Measurements from ENCODE around the gene PDE4D. TPM values are rescaled to one million over a fixed set of nuclear protein-coding genes. Genes with fewer than 3 reads are reported as not detected.

PDE4D gene
- total RNA-seq, 4 donors from 2014 or later: 35.0 to 121 (median 63.4) TPM

DNA sequence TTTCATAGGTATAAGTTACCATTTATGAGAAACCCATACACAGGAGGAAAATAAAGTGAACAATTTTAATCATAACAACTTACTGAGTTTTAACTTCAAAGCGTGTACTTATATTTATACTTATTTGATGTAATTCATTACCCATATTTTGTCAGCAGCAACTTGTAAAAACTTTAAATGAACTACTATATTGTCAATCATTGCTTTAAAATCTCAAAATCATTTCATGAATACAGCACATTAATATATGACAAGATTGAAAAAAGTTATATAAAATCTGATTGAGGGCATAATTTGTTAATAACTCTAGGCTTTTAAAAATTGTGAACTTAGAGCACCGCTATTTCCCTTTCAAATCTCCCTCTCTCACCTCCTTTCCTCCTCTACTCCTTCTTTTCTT is 573.1 kb downstream of the PDE4D start:
- H3K27ac ChIP-seq: no peak overlapping the region
- TF ChIP-seq, protein P1, sequence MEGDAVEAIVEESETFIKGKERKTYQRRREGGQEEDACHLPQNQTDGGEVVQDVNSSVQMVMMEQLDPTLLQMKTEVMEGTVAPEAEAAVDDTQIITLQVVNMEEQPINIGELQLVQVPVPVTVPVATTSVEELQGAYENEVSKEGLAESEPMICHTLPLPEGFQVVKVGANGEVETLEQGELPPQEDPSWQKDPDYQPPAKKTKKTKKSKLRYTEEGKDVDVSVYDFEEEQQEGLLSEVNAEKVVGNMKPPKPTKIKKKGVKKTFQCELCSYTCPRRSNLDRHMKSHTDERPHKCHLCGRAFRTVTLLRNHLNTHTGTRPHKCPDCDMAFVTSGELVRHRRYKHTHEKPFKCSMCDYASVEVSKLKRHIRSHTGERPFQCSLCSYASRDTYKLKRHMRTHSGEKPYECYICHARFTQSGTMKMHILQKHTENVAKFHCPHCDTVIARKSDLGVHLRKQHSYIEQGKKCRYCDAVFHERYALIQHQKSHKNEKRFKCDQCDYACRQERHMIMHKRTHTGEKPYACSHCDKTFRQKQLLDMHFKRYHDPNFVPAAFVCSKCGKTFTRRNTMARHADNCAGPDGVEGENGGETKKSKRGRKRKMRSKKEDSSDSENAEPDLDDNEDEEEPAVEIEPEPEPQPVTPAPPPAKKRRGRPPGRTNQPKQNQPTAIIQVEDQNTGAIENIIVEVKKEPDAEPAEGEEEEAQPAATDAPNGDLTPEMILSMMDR (IDR thresholded peaks at IDR 0.05): no peak
- TF ChIP-seq POLR2AphosphoS5 (IDR thresholded peaks at IDR 0.05) (no peak), POLR2A (IDR thresholded peaks at IDR 0.05) (no peak), EP300 (IDR thresholded peaks at IDR 0.05) (no peak)
- ATAC-seq: no peak
- 90 to 91% methylated on average over 2 of the region's 2 CpGs for WGBS, 2 donors (ENCODE audit: low coverage in 1 of 2)
- no peaks in the 10 kb centered on the region for H3K27me3 ChIP-seq
- no peaks in the 10 kb centered on the region for H3K36me3 ChIP-seq
- H3K4me1 ChIP-seq: peaks cover 11 to 37% (median 12%) of the 10 kb centered on the region in 3 donors
- H3K4me3 ChIP-seq: no peak overlapping the region
- H3K9me3 ChIP-seq: no peaks in the 10 kb centered on the region

DNA sequence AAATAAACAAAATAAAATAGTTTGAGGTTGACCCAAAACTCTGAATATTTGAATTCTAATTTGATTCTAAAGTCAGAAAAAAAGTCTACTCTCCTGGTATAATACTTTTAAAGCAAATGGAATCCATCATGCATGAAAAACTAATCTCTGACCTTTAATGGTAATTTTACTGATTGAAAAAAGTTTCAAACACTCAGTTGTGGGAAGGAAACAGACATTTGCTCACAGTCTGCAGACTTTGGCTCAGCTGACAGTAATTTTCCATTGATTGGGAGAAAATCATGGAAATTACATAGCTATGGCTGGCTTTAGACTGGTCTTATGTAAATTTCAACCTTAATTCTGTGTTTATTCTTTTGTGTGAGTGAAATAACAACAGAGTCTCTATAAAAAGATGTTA is 574.3 kb downstream of the PDE4D start:
- Histone ChIP-seq H3K4me3 (no peak overlapping the region), H3K36me3 (no peaks in the 10 kb centered on the region), H3K27ac (no peak overlapping the region), H3K27me3 (no peaks in the 10 kb centered on the region), H3K9me3 (no peaks in the 10 kb centered on the region), H3K4me1 (peaks cover 11 to 37% (median 12%) of the 10 kb centered on the region in 3 donors)
- no peak for ATAC-seq
- TF ChIP-seq POLR2AphosphoS5 (IDR thresholded peaks at IDR 0.05) (no peak), POLR2A (IDR thresholded peaks at IDR 0.05) (no peak), EP300 (IDR thresholded peaks at IDR 0.05) (no peak)
- TF ChIP-seq, protein P1 (IDR thresholded peaks at IDR 0.05): no peak

DNA sequence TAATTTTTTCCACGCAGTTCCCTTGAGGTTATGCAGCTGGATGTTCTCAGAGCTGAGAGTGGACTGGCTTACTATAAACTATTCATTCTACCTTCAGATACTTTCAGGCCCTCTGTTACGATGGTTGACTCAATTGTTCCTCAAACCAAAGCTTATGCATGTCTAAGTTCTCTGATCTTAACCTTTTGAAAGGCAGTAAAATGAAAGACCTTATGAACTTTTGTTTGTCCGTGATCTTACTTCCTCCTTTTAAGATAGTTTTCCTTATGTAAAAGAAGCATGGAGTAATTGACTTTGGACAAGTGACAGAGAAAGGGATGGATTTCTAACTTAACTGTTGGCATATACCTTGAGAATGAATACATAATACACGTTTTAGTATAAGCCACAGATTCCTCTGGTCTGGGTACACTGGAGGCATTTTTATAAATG is 575.7 kb downstream of the PDE4D start:
- peak overlapping the region in 1 of 2 donors; percentile 20 for H3K4me3 ChIP-seq
- TF ChIP-seq EP300 (IDR thresholded peaks at IDR 0.05) (no peak), POLR2AphosphoS5 (IDR thresholded peaks at IDR 0.05) (no peak), POLR2A (IDR thresholded peaks at IDR 0.05) (no peak)
- TF ChIP-seq, protein P1 (IDR thresholded peaks at IDR 0.05): no peak
- peak overlapping the region; percentile 62 to 79 (median 70) for H3K27ac ChIP-seq
- no peaks in the 10 kb centered on the region for H3K9me3 ChIP-seq
- no peaks in the 10 kb centered on the region for H3K36me3 ChIP-seq
- H3K4me1 ChIP-seq: peaks cover 11 to 42% (median 12%) of the 10 kb centered on the region in 3 donors
- ATAC-seq: no peak
- 18 to 19% methylated on average over 4 of the region's 4 CpGs for whole genome bisulfite sequencing, 2 donors (ENCODE audit: low coverage in 1 of 2)
- no peaks in the 10 kb centered on the region for H3K27me3 ChIP-seq

DNA sequence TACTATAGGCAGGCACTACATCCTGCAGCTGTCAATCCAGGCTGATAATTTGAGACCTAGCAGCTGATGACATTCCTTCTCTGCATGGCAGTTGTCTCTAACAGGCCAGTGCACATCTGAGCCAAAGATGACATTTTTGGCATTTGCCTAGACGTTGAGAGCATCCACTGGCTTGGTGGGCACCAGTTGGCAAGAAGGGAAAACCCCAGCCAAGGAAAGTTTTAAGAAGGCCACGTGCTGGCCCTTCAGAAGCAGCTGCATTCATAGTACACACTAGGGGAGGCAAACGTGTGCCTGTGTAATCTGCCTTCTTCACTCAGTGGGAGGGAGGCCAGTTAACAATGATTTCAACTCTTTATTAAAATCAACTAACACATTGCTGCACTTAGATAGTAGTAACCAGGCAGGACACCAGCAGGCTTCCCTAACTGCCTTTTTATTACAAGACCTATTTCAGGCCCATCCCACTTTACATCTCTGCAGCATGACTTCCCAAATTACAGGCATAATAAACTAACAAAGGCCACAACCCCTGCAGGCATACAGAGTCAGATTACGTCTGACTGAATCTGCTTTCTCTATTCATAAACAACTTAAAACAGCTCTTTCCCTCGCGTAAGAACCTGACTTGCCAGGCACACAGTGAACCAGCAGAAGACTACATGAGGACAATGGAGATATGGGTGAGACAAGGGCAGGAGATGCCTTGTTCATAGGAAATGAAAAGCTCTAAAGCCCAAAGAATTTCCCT is 576.3 kb downstream of the PDE4D start:
- WGBS, 2 donors (ENCODE audit: low coverage in 1 of 2): 18 to 19% methylated on average over 3 to 4 of the region's 6 CpGs

More for the DNA sequence above, 576.3 kb downstream of the PDE4D start:
- H3K27me3 ChIP-seq: no peaks in the 10 kb centered on the region
- no peaks in the 10 kb centered on the region for H3K36me3 ChIP-seq
- H3K27ac ChIP-seq: peak overlapping the region; percentile 62 to 79 (median 70)
- H3K4me3 ChIP-seq: peak overlapping the region in 1 of 2 donors; percentile 20
- H3K9me3 ChIP-seq: no peaks in the 10 kb centered on the region
- peaks cover 11 to 43% (median 12%) of the 10 kb centered on the region in 3 donors for H3K4me1 ChIP-seq
- no peak for TF ChIP-seq POLR2A (IDR thresholded peaks at IDR 0.05)
- TF ChIP-seq, protein P1 (IDR thresholded peaks at IDR 0.05): no peak
- peak; percentile 85 for TF ChIP-seq EP300 (IDR thresholded peaks at IDR 0.05)
- TF ChIP-seq POLR2AphosphoS5 (IDR thresholded peaks at IDR 0.05): peak; percentile 24
- ATAC-seq: peak; percentile 59
